Natural killer cell (primary cell): ENCODE data around the gene STYX. TPM values are rescaled to one million over a fixed set of nuclear protein-coding genes. Genes with fewer than 3 reads are reported as not detected.
A peak's percentile ranks its signal among the peaks of the same experiment; 100 is the strongest.

Experiments
- ATAC-seq, 3 donors: fragments of 150-1000 bp in 2 of 3; fragments of 200-7000 bp in 1 of 3; cut with Tn5 transposase; 1 replicate in 1 of 3; 2 replicates in 2 of 3; pipeline ENCODE4 v1.10.0; 2021; ENCODE audit warnings: mild to moderate bottlenecking in 2 of 3, moderate library complexity in 2 of 3
- DNase-seq, 2 donors: peaks; one replicate each; pipeline versions ENCODE4 v3.0.0 to v3.0.0-alpha.2; 2013 to 2021; ENCODE audit warnings: mixed read lengths in 1 of 2
- H3K27ac ChIP-seq: one replicate; pipeline ENCODE4 v1.5.1; 2013; ENCODE audit warnings: mild to moderate bottlenecking, low read length
- H3K27me3 ChIP-seq: one replicate; pipeline ENCODE4 v1.6.1; 2013; ENCODE audit warnings: low read length; ENCODE audit not compliant: control insufficient read depth, insufficient read depth
- H3K36me3 ChIP-seq: one replicate; pipeline ENCODE4 v1.6.1; 2013; ENCODE audit warnings: low read length; ENCODE audit not compliant: control insufficient read depth, insufficient read depth
- H3K4me1 ChIP-seq: one replicate; pipeline ENCODE4 v1.6.1; 2013; ENCODE audit warnings: low read length; ENCODE audit not compliant: control insufficient read depth, insufficient read depth
- H3K4me3 ChIP-seq: one replicate; pipeline ENCODE4 v1.5.1; 2013; ENCODE audit warnings: low read length
- H3K9me3 ChIP-seq: one replicate; pipeline ENCODE4 v1.6.1; 2013; ENCODE audit warnings: low read length; ENCODE audit not compliant: control insufficient read depth, insufficient read depth
- H3K27ac Mint-ChIP-seq, 2 donors: one replicate each; pipeline ENCODE4 v1.8.0; 2022; ENCODE audit warnings: mild to moderate bottlenecking in 2 of 2, mixed read lengths in 2 of 2, moderate library complexity in 1 of 2
- H3K27me3 Mint-ChIP-seq, 2 donors: one replicate each; pipeline ENCODE4 v1.8.0; 2022; ENCODE audit warnings: low read depth in 2 of 2, mixed read lengths in 2 of 2
- H3K36me3 Mint-ChIP-seq: one replicate; pipeline ENCODE4 v1.8.0; 2022; ENCODE audit warnings: mixed read lengths
- H3K4me1 Mint-ChIP-seq, 2 donors: one replicate each; pipeline ENCODE4 v1.8.0; 2022; ENCODE audit warnings: mixed read lengths in 2 of 2
- H3K4me3 Mint-ChIP-seq: one replicate; pipeline ENCODE4 v1.8.0; 2022; ENCODE audit warnings: mild to moderate bottlenecking, moderate library complexity, mixed read lengths
- H3K9me3 Mint-ChIP-seq, 2 donors: one replicate each; pipeline ENCODE4 v1.8.0; 2022; ENCODE audit warnings: mixed read lengths in 2 of 2
- CTCF ChIP-seq: fragments of 200-600 bp; IDR thresholded peaks from one replicate; pipeline ENCODE4 v1.8.0; 2022; ENCODE audit warnings: antibody characterized with exemption
- WGBS: methylation state at CpG from one replicate; pipeline ENCODE4 v1.1.7; 2013; ENCODE audit warnings: missing lambda C conversion rate; ENCODE audit not compliant: insufficient coverage; 5-methylcytosine and 5-hydroxymethylcytosine counted together
- intact Hi-C: fragments of 100-400 bp; cut with micrococcal nuclease; formaldehyde crosslinking; loops from one replicate; pipeline ENCODE4 v1.14.2; 2022
- total RNA-seq, 4 donors: library from RNA; stranded (reverse); fragments of 120-200 nt in 1 of 4; gene quantifications; one replicate each; pipeline versions ENCODE4 v1.2.3 to v1.2.4, GENCODE V29; 2013 to 2022

STYX gene
- total RNA-seq, 3 donors from 2014 or later (not counting 1 experiment from before 2014, with no cell fraction given), result 13.3 to 22.9 (median 18.3) TPM

GRCh38 chr14:52790011-52790755 is 60.2 kb downstream of the STYX start:
- Mint-ChIP-seq H3K36me3 (no peaks in the 10 kb centered on the region), H3K27ac (peak overlapping the region; percentile 88), H3K27me3 (no peaks in the 10 kb centered on the region), H3K9me3 (no peaks in the 10 kb centered on the region), H3K4me1 (peaks cover 28 to 34% of the 10 kb centered on the region in 2 donors), H3K4me3 (peak overlapping the region; percentile 94)
- TF ChIP-seq CTCF, result no peak
- ATAC-seq (no peak), DNase-seq (peak in 1 of 2 donors; percentile 10)
- Histone ChIP-seq H3K4me3 (peak overlapping the region; percentile 73), H3K4me1 (peaks cover 19% of the 10 kb centered on the region), H3K27me3 (no peaks in the 10 kb centered on the region), H3K9me3 (no peaks in the 10 kb centered on the region), H3K27ac (peak overlapping the region; percentile 65), H3K36me3 (no peaks in the 10 kb centered on the region)
- WGBS, result 58% methylated on average over 10 of the region's 18 CpGs
- intact Hi-C loops, result loop anchor here (2.0 to 10.0 kb wide), 4 partner anchors 55 to 362 kb away; partner anchors contain the start of genes DDHD1, GPR137C, PSMC6 and STYX

- WGBS, result 5% methylated on average over 24 of the region's 26 CpGs
- ATAC-seq, result no peak
- Mint-ChIP-seq H3K27me3 (no peaks in the 10 kb centered on the region), H3K9me3 (no peaks in the 10 kb centered on the region), H3K4me3 (peak overlapping the region; percentile 94), H3K4me1 (peaks cover 28 to 34% of the 10 kb centered on the region in 2 donors), H3K36me3 (no peaks in the 10 kb centered on the region), H3K27ac (peak overlapping the region; percentile 88)
- H3K36me3 ChIP-seq, result no peaks in the 10 kb centered on the region
- no peaks in the 10 kb centered on the region for H3K27me3 ChIP-seq
- H3K4me1 ChIP-seq, result peaks cover 19% of the 10 kb centered on the region
- H3K4me3 ChIP-seq, result peak overlapping the region; percentile 73
- H3K9me3 ChIP-seq, result no peaks in the 10 kb centered on the region
- no peak for TF ChIP-seq CTCF
- DNase-seq, result no peak
- peak overlapping the region; percentile 65 for H3K27ac ChIP-seq
- intact Hi-C loops, result loop anchor here (2.0 to 10.0 kb wide), 4 partner anchors 56 to 362 kb away; partner anchors contain the start of genes DDHD1, GPR137C, PSMC6 and STYX
Measured at GRCh38 chr14:52790756-52791222, 60.8 kb downstream of the STYX start.

- Mint-ChIP-seq H3K4me3 (peak within 1 kb of the TSS; percentile 94), H3K27me3 (no peaks in the 10 kb centered on the region), H3K9me3 (no peaks in the 10 kb centered on the region), H3K36me3 (no peaks in the 10 kb centered on the region), H3K4me1 (peaks cover 28 to 34% of the 10 kb centered on the region in 2 donors), H3K27ac (peak within 1 kb of the TSS; percentile 88)
- TF ChIP-seq CTCF, result no peak
- H3K4me1 ChIP-seq, result peaks cover 19% of the 10 kb centered on the region
- H3K4me3 ChIP-seq, result peak within 1 kb of the TSS; percentile 73
- H3K27me3 ChIP-seq, result no peaks in the 10 kb centered on the region
- no peaks in the 10 kb centered on the region for H3K9me3 ChIP-seq
- 4% methylated on average over 74 of the region's 74 CpGs for WGBS
- peak within 1 kb of the TSS; percentile 65 for H3K27ac ChIP-seq
- no peaks in the 10 kb centered on the region for H3K36me3 ChIP-seq
- ATAC-seq, result peak; percentile 95 to 99 (median 96)
- intact Hi-C loops, result loop anchor here (2.0 to 10.0 kb wide), 4 partner anchors 57 to 361 kb away; partner anchors contain the start of genes DDHD1, GPR137C, PSMC6 and STYX
- DNase-seq, result peak; percentile 89 to 96
Measured at GRCh38 chr14:52791223-52792096, 61.5 kb downstream of the STYX start, which contains the start of gene GNPNAT1. Gene GNPNAT1 (minus strand): TSS chr14:52791607. CDS start chr14:52784650, 6,957 bp downstream.
